OCI-LY7 (cell line): ENCODE data around the gene IL2RA. TPM values are rescaled to one million over a fixed set of nuclear protein-coding genes. Genes with fewer than 3 reads are reported as not detected.
A peak's percentile ranks its signal among the peaks of the same experiment; 100 is the strongest.

Experiments
- BruUV-seq: library from RNA; stranded (reverse); fragments of 400-500 nt; replicated peaks from 2 replicates; lab custom pipeline; 2021; lab: Mats Ljungman, UMichigan
- CTCF ChIA-PET: fragments of 300-600 bp; sonication (Branson Sonifier 250); formaldehyde crosslinking; loops from one replicate; lab custom pipeline; 2022; ENCODE audit warnings: antibody characterized with exemption; ENCODE audit not compliant: unreplicated experiment; lab: Charles Lee
- POLR2A ChIA-PET: fragments of 300-600 bp; sonication (Branson Sonifier 250); formaldehyde crosslinking; loops from one replicate; lab custom pipeline; 2022; ENCODE audit warnings: antibody characterized with exemption; lab: Charles Lee
- DNase-seq: peaks from one replicate; pipeline ENCODE4 v3.0.0-alpha.2; 2015; ENCODE audit warnings: low spot score
- H2AFZ ChIP-seq: fragments of 200-600 bp; sonication (generic), shearing (Covaris generic); 2 replicates; pipeline ENCODE4 v1.6.1; 2014; ENCODE audit warnings: mild to moderate bottlenecking, antibody characterized with exemption, low read length, moderate library complexity
- H3K27ac ChIP-seq: fragments of 200-600 bp; sonication (generic); 2 replicates; pipeline ENCODE4 v1.5.1; 2014; ENCODE audit warnings: mixed run types, low read depth, mild to moderate bottlenecking, moderate library complexity, low read length, inconsistent platforms; ENCODE audit not compliant: poor library complexity, severe bottlenecking
- H3K36me3 ChIP-seq: fragments of 200-600 bp; sonication (generic); 2 replicates; pipeline ENCODE4 v1.6.1; 2014; ENCODE audit warnings: mild to moderate bottlenecking, antibody characterized with exemption, low read length, moderate library complexity, mixed read lengths; ENCODE audit not compliant: insufficient read depth
- H3K4me1 ChIP-seq: fragments of 200-600 bp; sonication (generic); 2 replicates; pipeline ENCODE4 v1.5.1; 2014; ENCODE audit warnings: mild to moderate bottlenecking, low read length; ENCODE audit not compliant: insufficient read depth, poor library complexity, severe bottlenecking
- H3K4me2 ChIP-seq: fragments of 200-600 bp; sonication (generic); 2 replicates; pipeline ENCODE4 v1.6.1; 2014; ENCODE audit warnings: mild to moderate bottlenecking, low read length
- H3K4me3 ChIP-seq: fragments of 200-600 bp; sonication (generic); 2 replicates; pipeline ENCODE4 v1.5.1; 2014; ENCODE audit warnings: mild to moderate bottlenecking, low read depth, low read length; ENCODE audit not compliant: poor library complexity, severe bottlenecking
- H3K79me2 ChIP-seq: fragments of 200-600 bp; sonication (generic); 2 replicates; pipeline ENCODE4 v1.6.1; 2016; ENCODE audit warnings: low read depth, mild to moderate bottlenecking, low read length, moderate library complexity, mixed read lengths; ENCODE audit not compliant: insufficient read depth
- H3K9me2 ChIP-seq: fragments of 200-600 bp; sonication (generic); 2 replicates; pipeline ENCODE4 v1.6.1; 2016; ENCODE audit warnings: mild to moderate bottlenecking, low read length, mixed read lengths; ENCODE audit not compliant: insufficient read depth
- H3K9me3 ChIP-seq: fragments of 200-600 bp; sonication (generic); 2 replicates; pipeline ENCODE4 v1.6.1; 2014; ENCODE audit warnings: mild to moderate bottlenecking, mixed run types, low read length, mixed read lengths
- H4K20me1 ChIP-seq: fragments of 200-600 bp; sonication (generic); 2 replicates; pipeline ENCODE4 v1.6.1; 2014; ENCODE audit warnings: mild to moderate bottlenecking, antibody characterized with exemption, low read length, moderate library complexity, mixed read lengths; ENCODE audit not compliant: insufficient read depth
- CTCF ChIP-seq: fragments of 200-600 bp; sonication (generic); conservative IDR thresholded peaks from 2 replicates; pipeline ENCODE4 v1.5.1; 2014; ENCODE audit warnings: mild to moderate bottlenecking, antibody characterized with exemption, low read length, moderate library complexity, mixed read lengths
- EZH2phosphoT487 ChIP-seq: fragments of 200-600 bp; sonication (generic); IDR thresholded peaks from 2 replicates; pipeline ENCODE4 v1.6.1; 2018; ENCODE audit warnings: low read depth, borderline replicate concordance, mild to moderate bottlenecking, mixed run types, antibody characterized with exemption, low read length, moderate library complexity, mixed read lengths
- intact Hi-C: fragments of 100-400 bp; cut with micrococcal nuclease; formaldehyde crosslinking; loops from one replicate; pipeline ENCODE4 v1.10.0; 2022; ENCODE audit not compliant: unreplicated experiment
- total RNA-seq, 2 experiments: library from RNA; depleted of rRNA in 1 of 2; stranded (reverse); fragments of >200 nt in 1 of 2; shearing (Covaris generic) in 1 of 2; gene quantifications; 2 replicates each; pipeline ENCODE4 v1.2.3, GENCODE V29; 2014 to 2022

IL2RA gene
- total RNA-seq, 2 experiments from 2014 or later: 22.3 to 24.0 TPM

- Histone ChIP-seq H2AFZ (peak within 1 kb of the TSS; percentile 79), H3K4me3 (peak within 1 kb of the TSS; percentile 89), H3K27ac (peak within 1 kb of the TSS; percentile 33), H3K79me2 (no peaks in the 10 kb centered on the region), H3K36me3 (no peaks in the 10 kb centered on the region), H3K9me2 (no peaks in the 10 kb centered on the region), H4K20me1 (no peaks in the 10 kb centered on the region), H3K4me1 (peaks cover 19% of the 10 kb centered on the region), H3K9me3 (no peaks in the 10 kb centered on the region), H3K4me2 (peak within 1 kb of the TSS; percentile 87)
- DNase-seq: peak; percentile 81
- ChIA-PET CTCF (interaction anchor here (0.6 to 0.7 kb wide), 2 partner anchors 352 to 372 kb away, joined by 3 read pairs; no protein-coding TSS in a partner anchor), POLR2A (interaction anchor here (0.8 to 2.8 kb wide), 4 partner anchors 10 to 71 kb away, joined by 3 to 13 read pairs (median 4); no protein-coding TSS in a partner anchor)
- no peak for TF ChIP-seq EZH2phosphoT487
- TF ChIP-seq CTCF: peak; percentile 58
- BruUV-seq: no TSS peak
- intact Hi-C loops: loop anchor here (2.0 to 5.0 kb wide), 2 partner anchors 87 to 530 kb away; partner anchors contain the start of gene FBH1
Observed at GRCh38 chr10:5977471-5978229, 84.5 kb downstream of the IL2RA start, which contains the start of gene IL15RA. Gene IL15RA (minus strand): TSS chr10:5977543. CDS start chr10:5977492, 51 bp downstream.

GRCh38 chr10:5976512-5977470 is 85.4 kb downstream of the IL2RA start:
- BruUV-seq: no TSS peak

More at GRCh38 chr10:5976512-5977470, 85.4 kb downstream of the IL2RA start:
- CTCF ChIA-PET: no interaction called here
- Histone ChIP-seq H3K4me3 (peak overlapping the region; percentile 89), H3K79me2 (no peaks in the 10 kb centered on the region), H3K27ac (peak overlapping the region; percentile 33), H3K9me3 (no peaks in the 10 kb centered on the region), H3K36me3 (no peaks in the 10 kb centered on the region), H2AFZ (peak overlapping the region; percentile 79), H4K20me1 (no peaks in the 10 kb centered on the region), H3K4me2 (peak overlapping the region; percentile 87), H3K4me1 (peaks cover 19% of the 10 kb centered on the region), H3K9me2 (no peaks in the 10 kb centered on the region)
- POLR2A ChIA-PET: interaction anchor here (0.7 to 2.8 kb wide), 7 partner anchors 11 to 94 kb away, joined by 3 to 13 read pairs (median 3); no protein-coding TSS in a partner anchor
- intact Hi-C loops: loop anchor here (2.0 to 5.0 kb wide), 2 partner anchors 86 to 529 kb away; partner anchors contain the start of gene FBH1
- TF ChIP-seq EZH2phosphoT487 (no peak), CTCF (no peak)
- peak; percentile 49 for DNase-seq
